DMS 273 treated with DMSO at 0.1 percent for 48 hours (cell line): ENCODE results near the gene MTM1.

Experiments
- DNase-seq: peaks from one replicate; lab custom pipeline; 2025; lab: John Stamatoyannopoulos, UW

Gene MTM1

DNA sequence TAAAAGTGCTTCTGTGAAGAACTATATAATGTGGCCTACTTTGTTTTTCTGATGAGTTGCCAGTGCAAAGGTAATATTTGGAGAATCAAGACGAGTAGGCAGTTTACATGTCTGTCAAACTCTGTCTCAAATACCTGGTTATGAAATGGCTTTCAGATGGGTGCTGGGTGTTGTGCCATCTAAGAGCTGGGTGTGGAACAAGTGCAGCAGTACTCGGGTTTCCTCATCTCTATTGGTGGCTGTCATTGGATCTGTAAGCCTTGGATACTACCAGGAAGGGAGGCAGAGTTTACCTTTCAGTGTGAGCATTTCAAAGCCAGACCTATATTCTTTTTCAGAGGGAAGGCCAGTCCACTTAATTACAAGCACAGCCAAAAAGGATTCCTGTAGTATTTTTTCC lies 37.2 kb downstream of the MTM1 start:
- DNase-seq = no peak

DNA sequence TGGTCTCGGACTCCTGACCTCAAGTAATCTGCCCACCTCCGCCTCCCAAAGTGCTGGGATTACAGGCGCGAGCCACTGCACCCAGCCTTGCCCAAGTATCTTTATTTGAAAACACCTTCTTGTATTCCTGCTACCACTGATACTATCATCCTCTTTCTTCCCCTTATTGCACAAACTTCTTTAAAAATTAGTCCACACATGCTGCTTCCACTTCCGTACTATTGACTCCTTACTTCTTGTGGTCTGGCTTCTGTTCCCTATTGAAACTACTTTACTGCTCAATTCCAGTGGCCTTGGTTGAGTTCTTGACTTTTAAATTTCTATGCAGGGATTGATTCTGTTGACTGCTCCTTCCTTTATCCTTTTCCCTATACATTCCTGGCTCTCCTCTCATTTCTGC lies 38.8 kb downstream of the MTM1 start:
- DNase-seq = no peak

DNA sequence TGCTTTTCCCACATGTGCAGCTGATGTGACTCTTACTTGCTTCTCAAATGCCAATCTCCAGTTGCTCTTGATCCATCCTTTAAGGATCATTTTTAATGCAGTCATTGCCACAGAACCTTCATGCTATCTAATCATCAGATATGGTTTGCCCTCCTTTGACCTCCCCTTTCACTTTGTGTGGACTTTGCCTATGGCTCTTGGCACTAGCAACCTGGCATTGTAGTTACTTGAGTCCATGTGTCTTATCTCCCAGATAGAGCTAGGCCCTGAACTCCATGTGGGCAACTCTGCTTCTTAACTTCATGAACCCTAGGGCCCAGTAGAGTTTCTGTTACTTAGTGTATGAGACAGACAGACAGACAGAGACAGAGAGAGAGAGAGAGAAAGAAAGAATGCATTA lies 41.6 kb downstream of the MTM1 start:
- DNase-seq = no peak

DNA sequence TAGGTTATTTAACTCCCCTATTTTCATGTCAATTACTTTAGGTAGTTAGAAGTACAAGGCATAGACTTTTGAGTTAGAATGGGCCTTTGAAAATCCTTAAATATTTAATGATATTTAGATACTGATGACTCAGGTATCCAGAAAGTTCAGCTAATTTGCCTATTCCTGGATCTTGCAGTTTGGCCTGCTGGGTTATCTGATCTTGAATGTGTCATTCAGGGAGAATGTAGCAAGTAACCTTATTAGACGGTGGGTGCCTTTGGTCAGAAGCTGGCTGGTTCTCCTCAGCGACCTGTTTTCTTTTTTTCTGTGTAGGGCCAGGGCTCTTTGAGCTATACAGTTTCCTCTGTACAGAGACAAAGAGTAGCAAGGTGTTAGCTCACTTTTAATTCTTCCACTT lies 42.0 kb downstream of the MTM1 start:
- no peak for DNase-seq

DNA sequence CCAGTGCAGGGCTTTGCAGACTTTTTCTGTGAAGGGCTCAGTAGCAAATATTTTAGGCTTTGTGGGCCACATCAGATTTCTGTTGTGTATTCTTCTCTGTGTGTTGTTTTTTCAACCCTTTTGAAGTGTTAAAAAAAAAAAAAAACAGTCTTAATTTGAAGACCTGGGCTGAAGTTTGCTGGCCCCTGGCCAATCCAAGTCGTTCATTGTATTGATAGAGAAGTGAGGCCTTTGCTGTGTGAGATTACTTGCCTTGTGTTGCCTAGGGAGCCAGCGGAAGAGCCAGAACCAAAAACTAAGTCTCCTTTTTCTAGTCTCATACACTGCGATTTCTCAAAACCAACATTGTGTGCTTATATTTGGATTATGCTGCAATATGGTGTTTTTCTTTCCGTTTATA lies 46.9 kb downstream of the MTM1 start:
- no peak for DNase-seq

DNA sequence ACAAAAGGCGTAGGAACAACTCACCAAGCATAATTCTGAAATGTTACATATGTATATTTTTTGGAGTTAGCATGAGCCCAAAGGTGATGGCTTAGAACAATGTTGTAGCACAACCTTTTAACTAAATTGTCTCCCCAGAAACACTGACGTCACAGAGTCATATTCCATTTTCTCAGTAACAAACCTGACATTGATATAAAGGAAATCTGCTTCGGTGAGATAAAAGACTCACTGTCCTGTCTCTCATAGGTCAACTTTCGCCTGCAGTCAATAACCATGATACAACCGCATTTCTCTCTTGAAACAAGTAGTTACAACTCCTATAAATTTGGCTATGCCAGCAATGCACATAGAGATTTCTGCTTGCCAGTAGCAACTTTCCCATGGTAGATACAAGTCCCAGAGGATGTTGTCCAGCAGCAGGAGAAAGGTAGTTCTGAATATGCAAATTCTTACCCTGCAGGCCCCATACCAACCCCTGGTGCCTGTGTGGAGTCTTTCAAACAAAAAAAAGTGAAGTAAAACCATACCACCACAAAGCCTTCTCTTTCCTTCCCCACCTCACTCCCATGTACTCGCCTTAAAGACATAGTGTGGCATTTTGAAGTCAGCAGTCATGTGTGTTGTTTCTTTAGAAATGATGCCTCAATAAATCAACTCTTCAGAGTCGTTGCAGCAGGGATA lies 47.9 kb downstream of the MTM1 start:
- DNase-seq = no peak

DNA sequence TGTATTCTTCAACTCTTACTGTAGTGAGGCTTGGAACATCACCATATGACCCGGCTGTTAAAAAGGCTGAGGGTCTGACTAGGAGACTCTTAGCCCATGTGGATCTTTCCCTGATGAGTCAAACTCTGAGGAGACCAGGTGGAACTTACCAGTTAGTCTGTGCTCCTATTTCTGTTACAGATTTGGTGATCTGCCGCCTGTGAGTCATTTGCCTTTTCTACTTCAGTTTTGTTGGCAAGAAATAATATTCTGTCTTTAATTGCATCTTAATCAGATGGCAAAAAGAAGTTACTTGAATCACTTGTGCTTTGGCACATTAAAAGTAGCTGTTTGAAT lies 48.4 kb downstream of the MTM1 start:
- DNase-seq = no peak

DNA sequence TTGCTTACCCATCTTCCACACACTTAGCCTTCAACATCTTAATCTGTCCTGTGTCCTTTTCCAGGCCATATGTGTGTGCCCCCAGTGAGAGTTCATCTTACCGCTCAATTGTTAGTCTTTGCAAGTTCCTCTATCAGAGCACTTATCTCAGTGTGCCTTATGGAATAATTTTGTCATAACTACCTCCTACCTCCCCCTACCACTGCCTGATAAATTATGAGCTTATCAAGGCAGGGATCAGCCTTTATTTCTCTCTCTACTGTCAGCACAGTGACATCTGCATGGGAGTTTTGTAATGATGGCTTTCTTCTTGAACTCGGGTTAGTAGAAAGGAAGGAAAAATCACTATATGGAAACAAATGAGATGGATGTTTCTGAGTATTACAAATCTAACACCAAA lies 53.2 kb downstream of the MTM1 start:
- no peak for DNase-seq

DNA sequence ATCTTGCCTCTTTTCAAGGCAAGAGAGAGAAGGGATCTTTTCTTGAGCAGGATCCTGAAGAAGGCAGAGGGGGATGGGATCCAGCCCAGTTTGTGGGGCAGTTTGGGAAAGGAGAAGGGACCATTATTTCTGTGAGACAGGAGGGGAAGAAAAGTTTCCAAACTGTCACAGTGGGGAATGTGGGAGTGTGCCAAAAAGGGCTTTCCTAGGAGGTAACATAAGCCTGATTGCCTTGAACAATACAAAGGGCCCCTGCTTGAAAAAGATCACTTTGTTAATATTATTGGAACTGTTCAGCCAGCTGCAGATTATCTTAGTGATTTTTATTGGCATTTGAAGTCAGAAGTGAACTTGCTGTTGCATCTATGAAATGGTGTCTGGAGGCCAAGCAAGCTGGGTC lies 55.2 kb downstream of the MTM1 start:
- DNase-seq = no peak

DNA sequence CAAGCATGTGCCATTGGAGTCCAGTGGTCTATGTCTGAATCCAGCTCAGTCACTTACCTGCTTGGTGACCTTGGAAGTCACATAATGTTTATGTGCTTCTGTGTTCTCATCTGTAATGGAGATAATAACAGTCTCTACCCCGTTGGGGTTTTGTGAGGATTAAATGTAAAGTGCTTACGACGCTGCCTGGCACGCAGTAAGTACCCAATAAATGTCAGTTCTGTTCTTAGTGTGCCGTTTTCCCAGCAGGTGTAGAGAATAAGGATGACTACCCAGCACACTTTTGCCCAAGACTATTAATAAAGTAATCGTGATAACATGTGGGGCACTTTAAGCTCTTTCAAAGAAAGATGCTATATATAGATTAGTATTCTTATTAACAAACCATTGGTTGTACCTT lies 56.7 kb downstream of the MTM1 start:
- DNase-seq = no peak

DNA sequence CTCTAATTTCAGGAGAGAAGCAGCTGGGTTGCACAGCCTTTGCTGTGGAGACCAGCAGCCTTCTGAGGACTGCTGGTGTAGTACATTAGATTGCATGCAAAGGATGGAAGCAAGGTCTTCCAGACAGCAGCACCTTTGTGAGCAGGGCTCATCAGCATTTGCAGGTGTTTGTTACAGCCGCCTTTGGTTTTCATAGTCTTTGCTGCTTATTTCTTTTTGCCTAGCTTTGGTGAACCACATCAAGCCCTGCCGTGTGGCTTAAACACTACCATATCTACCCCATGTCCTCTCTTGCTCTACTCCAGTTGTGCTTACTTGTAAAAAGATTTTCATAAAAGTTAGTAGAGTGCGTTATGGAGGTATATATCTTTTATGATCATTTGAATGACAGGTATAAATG lies 57.5 kb downstream of the MTM1 start:
- DNase-seq = no peak

DNA sequence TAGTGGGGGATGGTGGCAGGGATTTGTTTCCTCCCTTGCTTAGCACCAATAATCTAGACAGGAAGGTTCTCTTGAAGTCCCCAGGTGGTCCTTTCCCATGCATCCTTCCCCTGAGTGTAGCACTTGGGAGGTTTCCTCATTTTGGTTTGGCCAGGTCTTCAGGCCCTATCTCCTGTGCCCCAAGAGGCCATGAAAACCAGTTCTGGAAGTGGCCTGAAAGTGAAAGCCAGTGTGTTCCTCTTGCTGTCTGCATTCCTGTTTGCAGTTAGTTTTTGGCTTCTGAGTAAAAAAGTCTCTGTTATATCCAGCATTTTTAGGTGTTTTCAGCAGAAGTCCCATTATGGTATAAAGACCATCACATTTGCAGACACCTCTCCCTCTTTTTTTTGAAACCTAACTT lies 59.5 kb downstream of the MTM1 start:
- no peak for DNase-seq

DNA sequence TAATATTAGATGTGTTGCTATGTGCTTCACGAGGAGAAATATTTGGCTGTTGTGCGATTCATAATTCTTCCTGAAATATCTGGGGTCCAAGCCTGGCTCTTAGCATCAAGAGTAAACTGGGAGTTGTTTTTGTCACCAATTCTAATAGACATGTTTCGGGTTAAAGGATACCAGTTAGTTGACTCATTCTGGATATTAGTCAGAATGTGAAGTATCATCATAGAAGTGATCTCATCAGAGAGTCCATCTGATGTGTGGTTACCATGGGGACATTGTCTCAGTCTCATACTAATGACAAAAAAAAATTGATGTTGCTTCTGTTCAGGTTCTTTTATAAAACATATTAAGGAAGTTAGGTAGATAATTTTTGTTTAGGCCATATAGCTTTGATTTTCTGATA lies 67.5 kb downstream of the MTM1 start:
- no peak for DNase-seq

DNA sequence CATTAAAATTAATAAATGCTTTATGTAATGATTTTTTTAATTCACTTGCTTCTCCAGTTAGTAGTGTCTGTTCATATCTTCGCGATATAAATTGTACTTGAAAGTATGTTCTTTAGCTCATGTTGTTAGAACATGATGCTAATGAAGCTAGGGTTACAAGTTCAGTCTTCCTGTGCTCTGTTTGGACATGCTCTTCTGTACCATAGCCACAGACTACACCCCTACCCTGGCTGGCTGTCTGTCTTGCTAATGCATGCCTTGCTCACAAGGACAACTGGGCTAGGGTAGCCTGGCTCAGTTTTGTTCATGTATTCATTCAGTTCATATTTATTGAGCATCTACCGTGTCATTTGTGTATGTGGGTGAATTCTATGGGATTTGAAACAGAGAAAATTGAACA lies 74.0 kb downstream of the MTM1 start:
- no peak for DNase-seq

DNA sequence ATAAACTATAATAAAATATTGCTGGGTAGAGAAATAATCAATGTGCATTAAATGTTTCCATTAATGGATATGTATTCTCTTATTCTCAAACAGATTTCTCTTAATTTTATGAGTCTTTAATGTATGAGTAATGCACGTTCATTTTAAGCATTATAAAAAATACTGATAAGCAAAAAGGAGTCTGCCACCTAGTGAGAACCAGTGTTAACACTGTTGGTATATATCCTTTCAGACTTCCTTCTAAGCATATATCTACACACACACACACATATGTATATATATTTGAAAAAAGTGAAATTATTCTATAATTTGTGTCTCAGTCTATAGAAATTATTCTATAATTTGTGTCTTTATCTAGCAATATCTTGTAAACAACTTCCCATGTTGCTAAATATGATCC lies 74.8 kb downstream of the MTM1 start:
- no peak for DNase-seq

DNA sequence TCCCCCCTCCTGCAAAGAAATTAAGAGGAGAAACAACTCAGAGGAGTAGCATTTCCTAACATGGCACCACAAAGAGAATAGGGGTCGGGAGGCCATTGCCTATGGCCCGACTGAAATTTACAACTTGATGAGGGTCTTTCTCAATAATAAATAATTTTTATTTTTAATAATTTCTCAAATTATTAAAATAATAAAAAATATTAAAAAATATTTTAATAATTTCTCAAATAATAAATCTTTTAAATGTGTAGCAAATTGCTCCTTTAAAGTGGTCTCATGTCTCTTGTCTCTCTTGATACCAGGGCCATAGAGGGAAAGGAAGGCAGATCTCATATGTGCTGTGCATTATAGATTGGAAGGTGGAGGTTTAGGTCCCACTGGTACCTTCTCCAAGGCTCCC lies 75.5 kb downstream of the MTM1 start:
- no peak for DNase-seq

DNA sequence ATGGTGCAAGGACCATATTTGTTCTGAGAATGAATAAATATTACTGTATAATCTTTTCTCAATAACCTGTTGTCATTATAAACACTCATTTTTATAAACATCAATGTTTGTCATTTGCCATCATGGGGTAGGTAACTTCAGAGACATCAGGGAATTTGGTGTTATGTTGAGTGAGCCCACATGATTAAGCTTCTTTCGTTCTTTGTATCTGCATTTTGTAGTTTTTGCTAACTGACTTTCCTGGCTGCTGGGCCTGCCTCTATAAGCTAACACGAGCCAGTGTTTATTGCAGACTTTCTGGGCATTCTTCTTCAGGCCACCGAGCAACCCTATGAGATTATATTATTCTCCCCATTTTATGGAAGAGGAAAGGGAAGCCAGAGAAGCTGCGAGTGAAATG lies 76.0 kb downstream of the MTM1 start:
- no peak for DNase-seq

DNA sequence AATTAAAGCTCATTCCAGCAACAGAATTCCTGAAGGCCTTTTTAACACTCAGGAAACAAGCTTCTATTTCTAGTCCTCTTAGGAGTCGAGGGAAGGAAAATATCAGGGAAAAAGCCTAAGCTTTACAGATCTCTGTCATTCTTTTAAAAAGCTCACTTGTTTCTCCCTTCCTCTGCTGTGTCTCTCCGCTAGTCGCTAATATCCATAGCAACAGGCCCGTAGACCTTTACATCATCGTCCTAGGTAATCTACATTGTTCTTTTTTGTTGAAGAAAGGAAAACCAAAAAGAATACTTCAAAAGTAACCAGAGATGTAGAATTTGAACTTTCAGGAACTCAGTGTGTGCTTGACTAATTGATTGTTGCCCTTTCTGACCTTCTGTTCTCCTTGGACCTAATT lies 78.9 kb downstream of the MTM1 start:
- DNase-seq = no peak

DNA sequence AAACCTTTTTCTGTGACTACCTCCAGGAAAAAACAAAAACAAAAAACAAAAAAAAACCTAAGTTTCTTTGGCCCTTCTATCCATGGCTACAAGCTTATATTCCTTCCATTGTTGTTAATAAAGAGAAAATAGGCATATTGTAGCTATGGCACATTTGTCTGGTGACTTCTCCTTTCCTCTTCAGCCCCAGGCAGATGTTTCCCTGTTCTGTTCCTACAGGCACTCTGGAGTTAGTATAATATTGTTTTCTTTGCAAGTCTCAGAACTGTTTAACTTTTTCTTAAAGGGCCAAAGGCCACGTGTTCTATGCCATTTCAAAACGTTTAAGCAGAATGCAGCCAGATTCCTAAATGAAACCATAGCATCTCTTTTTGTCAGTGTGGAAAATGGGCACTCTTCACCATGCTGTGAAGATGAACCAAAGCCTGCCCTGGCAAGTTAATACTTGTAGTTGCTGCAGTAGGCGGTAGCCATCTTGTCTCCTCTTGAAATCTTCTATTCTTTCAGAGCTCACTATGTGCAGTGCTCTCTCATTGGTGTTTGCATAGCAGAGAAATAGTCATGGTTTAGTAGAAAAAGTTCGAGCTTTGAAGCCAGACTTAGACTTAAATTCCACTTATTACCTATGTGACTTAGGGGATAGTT lies 80.0 kb downstream of the MTM1 start:
- DNase-seq = no peak

DNA sequence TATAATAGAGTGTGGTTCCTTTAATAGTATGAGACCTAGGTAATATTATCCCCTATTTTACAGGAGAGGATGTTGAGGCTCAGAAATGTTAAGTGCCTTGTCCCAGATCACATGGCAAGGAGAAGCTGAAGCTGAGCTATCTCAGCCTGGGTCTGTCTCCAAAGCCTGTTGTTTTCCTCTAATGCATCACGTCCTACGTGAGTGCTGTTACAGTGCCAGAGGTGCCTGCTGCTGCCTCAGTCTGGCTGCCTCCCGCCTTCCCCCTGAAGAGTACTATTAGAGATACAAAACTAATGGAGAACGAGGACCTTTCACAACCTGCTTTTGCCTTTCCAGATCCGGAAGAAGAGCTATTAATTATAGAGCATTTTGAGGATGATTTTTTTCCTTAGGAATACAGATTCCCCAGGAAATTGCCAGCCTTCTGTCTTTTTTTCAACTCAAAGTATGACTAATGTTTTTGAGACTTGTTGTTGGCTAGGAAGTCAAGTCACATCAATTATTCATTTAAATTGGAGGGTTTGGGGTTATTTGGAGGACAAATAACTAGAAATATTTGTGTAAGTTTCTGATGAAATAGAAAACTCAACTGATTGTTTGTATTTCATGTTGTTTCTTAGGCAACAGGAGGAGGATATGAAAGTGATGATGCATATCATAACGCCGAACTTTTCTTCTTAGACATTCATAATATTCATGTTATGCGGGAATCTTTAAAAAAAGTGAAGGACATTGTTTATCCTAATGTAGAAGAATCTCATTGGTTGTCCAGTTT lies 80.9 kb downstream of the MTM1 start:
- DNase-seq = no peak

DNA sequence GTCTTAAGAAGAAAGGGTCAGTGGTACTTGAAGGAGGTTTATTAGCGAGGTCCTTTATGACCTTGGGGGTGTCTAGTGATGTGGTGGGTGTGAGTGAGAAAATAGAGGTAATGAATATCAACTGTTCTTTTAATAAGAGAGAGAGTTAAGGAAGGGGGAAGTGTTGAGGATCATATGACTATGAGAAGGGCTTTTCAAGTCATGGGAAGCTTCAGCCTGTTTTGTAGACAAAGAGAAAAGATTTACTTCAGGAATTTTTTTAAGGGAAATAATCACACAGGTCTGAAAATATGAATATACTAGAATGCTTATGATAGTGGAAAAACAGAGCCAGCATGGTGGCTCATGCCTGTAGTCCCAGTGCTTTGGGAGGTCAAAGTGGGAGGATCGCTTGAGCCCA lies 83.5 kb downstream of the MTM1 start:
- no peak for DNase-seq

DNA sequence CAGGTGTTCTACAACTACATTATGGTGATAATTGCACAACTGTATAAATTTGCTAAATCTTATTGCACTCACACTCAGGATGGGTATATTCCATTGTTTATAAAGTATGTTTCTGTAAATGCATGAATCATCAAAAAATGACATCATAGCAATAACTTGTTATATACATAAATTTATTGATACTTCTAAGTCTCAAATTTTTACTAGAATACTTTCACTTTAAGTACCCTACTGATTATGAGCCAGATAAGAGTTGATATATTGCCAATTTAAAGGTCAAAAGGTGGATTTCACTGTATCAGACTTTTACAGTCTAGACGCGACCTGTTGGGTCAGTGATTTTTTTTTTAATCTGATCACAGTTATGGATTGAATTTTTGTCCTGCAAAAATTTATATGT lies 87.4 kb downstream of the MTM1 start:
- no peak for DNase-seq

DNA sequence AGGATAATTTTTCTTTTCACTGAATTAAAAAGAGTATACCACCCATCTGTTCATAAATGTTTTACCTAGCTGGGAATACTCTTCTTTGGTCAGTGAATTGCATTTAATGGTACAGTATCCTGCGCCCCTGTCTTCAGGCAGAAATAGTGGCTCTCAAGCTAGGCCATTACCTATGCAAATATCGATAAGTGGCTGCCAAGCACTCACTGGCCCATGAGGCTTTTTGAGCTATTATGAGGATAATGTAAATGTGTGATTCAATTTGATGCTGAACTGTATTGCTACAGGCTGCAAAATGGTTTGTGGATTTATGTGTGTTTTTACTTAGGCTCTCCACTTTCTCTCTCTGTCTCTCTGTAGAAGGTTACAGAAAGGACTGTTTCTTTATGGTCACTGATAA lies 94.7 kb downstream of the MTM1 start:
- no peak for DNase-seq

DNA sequence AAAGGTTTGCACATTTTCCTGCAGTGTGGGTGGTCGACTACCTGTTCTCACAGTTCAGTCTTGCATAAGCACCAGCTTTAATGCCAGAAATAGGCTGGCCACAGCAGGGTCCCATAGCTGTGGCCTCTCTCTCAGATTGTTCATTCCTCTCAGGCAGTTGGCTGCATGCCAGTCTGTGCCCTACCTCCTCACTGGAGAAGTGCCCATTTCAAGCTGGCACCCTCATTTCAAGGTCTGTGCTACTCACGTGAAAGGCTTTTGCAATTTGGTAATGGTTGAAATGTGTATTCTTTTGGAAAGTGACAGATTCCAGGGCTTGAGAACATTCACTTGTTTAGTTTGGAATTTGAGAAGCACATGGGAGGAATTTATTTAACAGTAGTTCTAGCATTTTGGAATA lies 95.9 kb downstream of the MTM1 start:
- peak; percentile 24 for DNase-seq
